PC-9 (cell line): ENCODE results near the gene ZNF90.
"Not testable (repeated sequence)": the region's sequence is repeated elsewhere in the genome, so short reads cannot be mapped to it uniquely, and the experiment has no call there.

Experiments
- CTCF ChIP-seq: fragments of 200-600 bp; sonication (generic); conservative IDR thresholded peaks from 2 replicates; pipeline ENCODE4 v1.6.1; 2017; ENCODE audit warnings: mixed run types, antibody characterized with exemption, mild to moderate bottlenecking, moderate library complexity
- EZH2 ChIP-seq: fragments of 200-600 bp; sonication (generic); IDR thresholded peaks from 2 replicates; pipeline ENCODE4 v1.8.0; 2017; ENCODE audit warnings: antibody characterized with exemption, low read depth

GRCh38 chr19:20132933-20133332 lies 55.1 kb downstream of the ZNF90 start:
- not testable (repeated sequence) for TF ChIP-seq CTCF, EZH2
